HCT116 (cell line): ENCODE results near the gene PAX8.

Experiments
- CEBPB ChIP-seq: IDR thresholded peaks from 2 replicates; pipeline ENCODE4 v1.6.1; 2012; ENCODE audit warnings: low read depth
- CTCF ChIP-seq, 3 experiments: fragments of 200-600 bp in 1 of 3; sonication (generic) in 1 of 3; IDR thresholded peaks in 2 of 3; conservative IDR thresholded peaks in 1 of 3; 2 replicates each; pipeline ENCODE4 v1.5.1; 2012 to 2017; ENCODE audit warnings: low read depth in 2 of 3, low read length in 2 of 3, antibody characterized with exemption in 1 of 3, borderline replicate concordance in 1 of 3, control low read depth in 1 of 3, mild to moderate bottlenecking in 1 of 3, mixed read lengths in 1 of 3, mixed run types in 1 of 3, moderate library complexity in 1 of 3; ENCODE audit not compliant: insufficient read depth in 1 of 3
- EZH2 ChIP-seq: fragments of 200-600 bp; sonication (generic); IDR thresholded peaks from 2 replicates; pipeline ENCODE4 v1.6.1; 2017; ENCODE audit warnings: antibody characterized with exemption, mixed run types
- EZH2phosphoT487 ChIP-seq: fragments of 200-600 bp; IDR thresholded peaks from 2 replicates; pipeline ENCODE4 v1.6.1; 2018; ENCODE audit warnings: antibody characterized with exemption, borderline replicate concordance
- POLR2A ChIP-seq: IDR thresholded peaks from 2 replicates; pipeline ENCODE4 v1.7.0; 2011; ENCODE audit warnings: borderline replicate concordance; ENCODE audit not compliant: insufficient read depth, insufficient read length; ENCODE audit errors: extremely low read depth
- POLR2AphosphoS5 ChIP-seq: IDR thresholded peaks from 2 replicates; pipeline ENCODE4 v1.6.1; 2011; ENCODE audit warnings: mild to moderate bottlenecking, low read depth, low read length, moderate library complexity
- RAD21 ChIP-seq: IDR thresholded peaks from 2 replicates; pipeline ENCODE4 v1.6.1; 2012; ENCODE audit warnings: low read depth, mild to moderate bottlenecking
- SP1 ChIP-seq: IDR thresholded peaks from 2 replicates; pipeline ENCODE4 v1.6.1; 2012; ENCODE audit warnings: low read depth
- ZNF274 ChIP-seq: fragments of 200-500 bp; sonication (Bioruptor generic); IDR thresholded peaks from 2 replicates; pipeline ENCODE4 v1.6.1; 2014; ENCODE audit warnings: mild to moderate bottlenecking, low read depth, low read length, inconsistent platforms

- TF ChIP-seq CTCF (IDR thresholded peaks at IDR 0.05 in 2 of 3, conservative IDR thresholded peaks at IDR 0.05 in 1 of 3; ENCODE audit: borderline replicate concordance in 1 of 3, insufficient read depth in 1 of 3, low read depth in 2 of 3, low read length in 2 of 3) (no peak), EZH2 (no peak), EZH2phosphoT487 (no peak), POLR2A (no peak), SP1 (no peak), CEBPB (no peak), ZNF274 (no peak), RAD21 (no peak), POLR2AphosphoS5 (no peak)
Observed at GRCh38 chr2:113174376-113174750, 104.4 kb downstream of the PAX8 start.
